ENCODE data around the gene SLC1A5. TPM values are rescaled to one million over a fixed set of nuclear protein-coding genes. Genes with fewer than 3 reads are reported as not detected.
"Not testable (repeated sequence)": the region's sequence is repeated elsewhere in the genome, so short reads cannot be mapped to it uniquely, and the experiment has no call there.

Gene SLC1A5
- total RNA-seq, 1 experiment from 2014 or later: 116 TPM

GRCh38 chr19:46784262-46785053 is 3.9 kb downstream of the SLC1A5 start:
- Histone ChIP-seq H2AFZ (ENCODE audit: low read length) (no peak overlapping the region), H3K36me3 (ENCODE audit: insufficient read depth, low read length) (peaks cover 33% of the 10 kb centered on the region), H3K79me2 (ENCODE audit: low read length) (peaks cover 62% of the 10 kb centered on the region), H3K4me3 (ENCODE audit: low read length) (peak overlapping the region; percentile 92), H3K27me3 (ENCODE audit: low read length) (no peaks in the 10 kb centered on the region), H3K4me1 (ENCODE audit: low read length) (peaks cover 28% of the 10 kb centered on the region), H3K27ac (ENCODE audit: low read length) (peak overlapping the region; percentile 88), H3K9me3 (ENCODE audit: low read length) (no peaks in the 10 kb centered on the region), H3K9ac (ENCODE audit: low read length) (peak overlapping the region; percentile 87), H3K4me2 (ENCODE audit: low read depth, low read length, poor library complexity, severe bottlenecking) (peak overlapping the region; percentile 75), H3K9me2 (replicated peaks; ENCODE audit: insufficient read depth, low read length) (no peaks in the 10 kb centered on the region), H4K20me1 (ENCODE audit: insufficient read depth, low read depth, low read length) (peaks cover 44% of the 10 kb centered on the region)
- peak; percentile 80 for DNase-seq

GRCh38 chr19:46783670-46784069 is 4.7 kb downstream of the SLC1A5 start:
- H3K4me3 ChIP-seq (ENCODE audit: low read length): peak overlapping the region; percentile 92; the same call in 1 of the 2 replicates
- no peaks in the 10 kb centered on the region for H3K9me2 ChIP-seq (replicated peaks; ENCODE audit: insufficient read depth, low read length)
- H3K9me3 ChIP-seq (ENCODE audit: low read length): no peaks in the 10 kb centered on the region
- peak overlapping the region; percentile 75 for H3K4me2 ChIP-seq (ENCODE audit: low read depth, low read length, poor library complexity, severe bottlenecking)
- peaks cover 62% of the 10 kb centered on the region for H3K79me2 ChIP-seq (ENCODE audit: low read length)
- H2AFZ ChIP-seq (ENCODE audit: low read length): no peak overlapping the region
- H4K20me1 ChIP-seq (ENCODE audit: insufficient read depth, low read depth, low read length): peaks cover 47% of the 10 kb centered on the region
- peaks cover 26% of the 10 kb centered on the region for H3K4me1 ChIP-seq (ENCODE audit: low read length)
- peak overlapping the region; percentile 87; the same call in 1 of the 2 replicates for H3K9ac ChIP-seq (ENCODE audit: low read length)
- peak overlapping the region; percentile 88 for H3K27ac ChIP-seq (ENCODE audit: low read length)
- H3K36me3 ChIP-seq (ENCODE audit: insufficient read depth, low read length): peaks cover 35% of the 10 kb centered on the region
- no peaks in the 10 kb centered on the region for H3K27me3 ChIP-seq (ENCODE audit: low read length)
- peak; percentile 32 for DNase-seq

- Histone ChIP-seq H3K4me3 (ENCODE audit: low read length) (no peak overlapping the region), H3K27me3 (ENCODE audit: low read length) (no peaks in the 10 kb centered on the region), H3K27ac (ENCODE audit: low read length) (no peak overlapping the region), H4K20me1 (ENCODE audit: insufficient read depth, low read depth, low read length) (peaks cover 48% of the 10 kb centered on the region), H3K36me3 (ENCODE audit: insufficient read depth, low read length) (peaks cover 39% of the 10 kb centered on the region), H3K4me2 (ENCODE audit: low read depth, low read length, poor library complexity, severe bottlenecking) (no peak overlapping the region), H3K79me2 (ENCODE audit: low read length) (peaks cover 53% of the 10 kb centered on the region), H3K9me2 (replicated peaks; ENCODE audit: insufficient read depth, low read length) (no peaks in the 10 kb centered on the region), H2AFZ (ENCODE audit: low read length) (no peak overlapping the region), H3K9me3 (ENCODE audit: low read length) (no peaks in the 10 kb centered on the region), H3K9ac (ENCODE audit: low read length) (no peak overlapping the region; the same call in 1 of the 2 replicates), H3K4me1 (ENCODE audit: low read length) (peaks cover 25% of the 10 kb centered on the region)
- no peak for DNase-seq
These were observed 5.9 kb downstream of the SLC1A5 start for GRCh38 chr19:46782355-46783019.

- not testable (repeated sequence) for H3K9me3 ChIP-seq (ENCODE audit: low read length); H3K27ac ChIP-seq (ENCODE audit: low read length); H3K4me3 ChIP-seq (ENCODE audit: low read length); H3K27me3 ChIP-seq (ENCODE audit: low read length); H3K4me2 ChIP-seq (ENCODE audit: low read depth, low read length, poor library complexity, severe bottlenecking); H3K4me1 ChIP-seq (ENCODE audit: low read length); H3K9ac ChIP-seq (ENCODE audit: low read length); H2AFZ ChIP-seq (ENCODE audit: low read length); H3K9me2 ChIP-seq (replicated peaks; ENCODE audit: insufficient read depth, low read length)
- peak; percentile 35 for DNase-seq
- Histone ChIP-seq H3K79me2 (ENCODE audit: low read length) (peaks cover 10% of the 10 kb centered on the region), H4K20me1 (ENCODE audit: insufficient read depth, low read depth, low read length) (peaks cover 20% of the 10 kb centered on the region), H3K36me3 (ENCODE audit: insufficient read depth, low read length) (peaks cover 43% of the 10 kb centered on the region)
These were observed 10.3 kb downstream of the SLC1A5 start for GRCh38 chr19:46777956-46778645.

GRCh38 chr19:46776927-46777911 is 11.2 kb downstream of the SLC1A5 start:
- Histone ChIP-seq H3K4me3 (ENCODE audit: low read length) (no peak overlapping the region), H3K9ac (ENCODE audit: low read length) (no peak overlapping the region), H3K27me3 (ENCODE audit: low read length) (no peaks in the 10 kb centered on the region), H3K36me3 (ENCODE audit: insufficient read depth, low read length) (peaks cover 34% of the 10 kb centered on the region), H3K9me3 (ENCODE audit: low read length) (no peaks in the 10 kb centered on the region), H3K4me1 (ENCODE audit: low read length) (no peaks in the 10 kb centered on the region), H4K20me1 (ENCODE audit: insufficient read depth, low read depth, low read length) (peaks cover 13% of the 10 kb centered on the region), H3K9me2 (replicated peaks; ENCODE audit: insufficient read depth, low read length) (no peaks in the 10 kb centered on the region), H3K27ac (ENCODE audit: low read length) (no peak overlapping the region), H3K4me2 (ENCODE audit: low read depth, low read length, poor library complexity, severe bottlenecking) (no peak overlapping the region), H3K79me2 (ENCODE audit: low read length) (peaks cover 3% of the 10 kb centered on the region; the same call in 1 of the 2 replicates), H2AFZ (ENCODE audit: low read length) (no peak overlapping the region)
- peak; percentile 76 for DNase-seq

- no peaks in the 10 kb centered on the region for H3K79me2 ChIP-seq (ENCODE audit: low read length)
- no peak overlapping the region for H2AFZ ChIP-seq (ENCODE audit: low read length)
- no peak overlapping the region for H3K27ac ChIP-seq (ENCODE audit: low read length)
- no peak overlapping the region for H3K4me2 ChIP-seq (ENCODE audit: low read depth, low read length, poor library complexity, severe bottlenecking)
- no peak overlapping the region for H3K4me3 ChIP-seq (ENCODE audit: low read length)
- peaks cover 13% of the 10 kb centered on the region for H4K20me1 ChIP-seq (ENCODE audit: insufficient read depth, low read depth, low read length)
- no peaks in the 10 kb centered on the region for H3K27me3 ChIP-seq (ENCODE audit: low read length)
- DNase-seq: peak; percentile 37
- no peaks in the 10 kb centered on the region for H3K9me3 ChIP-seq (ENCODE audit: low read length)
- H3K36me3 ChIP-seq (ENCODE audit: insufficient read depth, low read length): peaks cover 29% of the 10 kb centered on the region
- no peaks in the 10 kb centered on the region for H3K4me1 ChIP-seq (ENCODE audit: low read length)
- H3K9me2 ChIP-seq (replicated peaks; ENCODE audit: insufficient read depth, low read length): no peaks in the 10 kb centered on the region
- H3K9ac ChIP-seq (ENCODE audit: low read length): no peak overlapping the region
These were observed 12.6 kb downstream of the SLC1A5 start for GRCh38 chr19:46775642-46776258.

GRCh38 chr19:46773018-46773399 is 15.4 kb downstream of the SLC1A5 start:
- Histone ChIP-seq H3K36me3 (ENCODE audit: insufficient read depth, low read length) (peaks cover 25% of the 10 kb centered on the region), H3K9ac (ENCODE audit: low read length) (no peak overlapping the region), H3K27ac (ENCODE audit: low read length) (no peak overlapping the region), H2AFZ (ENCODE audit: low read length) (no peak overlapping the region), H3K9me3 (ENCODE audit: low read length) (no peaks in the 10 kb centered on the region), H3K9me2 (replicated peaks; ENCODE audit: insufficient read depth, low read length) (no peaks in the 10 kb centered on the region), H3K4me3 (ENCODE audit: low read length) (no peak overlapping the region), H4K20me1 (ENCODE audit: insufficient read depth, low read depth, low read length) (peaks cover 9% of the 10 kb centered on the region), H3K27me3 (ENCODE audit: low read length) (no peaks in the 10 kb centered on the region), H3K4me1 (ENCODE audit: low read length) (no peaks in the 10 kb centered on the region), H3K4me2 (ENCODE audit: low read depth, low read length, poor library complexity, severe bottlenecking) (no peak overlapping the region), H3K79me2 (ENCODE audit: low read length) (no peaks in the 10 kb centered on the region)
- no peak for DNase-seq
